Measurements from ENCODE around the gene WBP2.

DNA sequence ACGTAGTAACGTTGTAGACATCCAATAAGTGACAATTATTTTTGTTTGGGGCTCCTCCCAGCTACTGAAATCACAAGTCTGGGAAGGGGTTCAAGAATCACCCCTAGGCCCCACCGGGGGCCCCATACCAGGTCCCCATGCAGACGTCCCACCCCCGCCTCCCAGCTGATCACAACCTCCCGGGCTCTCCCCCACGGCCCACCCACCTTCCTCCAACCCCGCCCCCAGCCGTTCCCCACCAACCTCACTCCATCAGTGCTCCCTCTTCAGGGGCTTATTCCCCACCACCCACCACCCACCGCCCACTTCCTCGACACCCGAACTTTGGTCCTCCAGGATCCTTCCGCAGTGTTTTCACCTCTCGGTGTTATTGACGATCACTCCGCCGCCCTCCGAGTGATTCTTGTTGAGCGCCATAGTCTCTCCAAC is 240 bp downstream of the WBP2 start:
- TF ChIP-seq, protein P1, sequence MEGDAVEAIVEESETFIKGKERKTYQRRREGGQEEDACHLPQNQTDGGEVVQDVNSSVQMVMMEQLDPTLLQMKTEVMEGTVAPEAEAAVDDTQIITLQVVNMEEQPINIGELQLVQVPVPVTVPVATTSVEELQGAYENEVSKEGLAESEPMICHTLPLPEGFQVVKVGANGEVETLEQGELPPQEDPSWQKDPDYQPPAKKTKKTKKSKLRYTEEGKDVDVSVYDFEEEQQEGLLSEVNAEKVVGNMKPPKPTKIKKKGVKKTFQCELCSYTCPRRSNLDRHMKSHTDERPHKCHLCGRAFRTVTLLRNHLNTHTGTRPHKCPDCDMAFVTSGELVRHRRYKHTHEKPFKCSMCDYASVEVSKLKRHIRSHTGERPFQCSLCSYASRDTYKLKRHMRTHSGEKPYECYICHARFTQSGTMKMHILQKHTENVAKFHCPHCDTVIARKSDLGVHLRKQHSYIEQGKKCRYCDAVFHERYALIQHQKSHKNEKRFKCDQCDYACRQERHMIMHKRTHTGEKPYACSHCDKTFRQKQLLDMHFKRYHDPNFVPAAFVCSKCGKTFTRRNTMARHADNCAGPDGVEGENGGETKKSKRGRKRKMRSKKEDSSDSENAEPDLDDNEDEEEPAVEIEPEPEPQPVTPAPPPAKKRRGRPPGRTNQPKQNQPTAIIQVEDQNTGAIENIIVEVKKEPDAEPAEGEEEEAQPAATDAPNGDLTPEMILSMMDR (IDR thresholded peaks at IDR 0.05), result peak; percentile 20 to 23
- no peak for TF ChIP-seq POLR2A (IDR thresholded peaks at IDR 0.05)

All from suprapubic skin (tissue), 3 donors.